GM08714 (cell line): Measurements from ENCODE around the gene XIRP1.

Experiments used
- H3K4me3 ChIP-seq: fragments of 200-500 bp; sonication (Bioruptor generic); 2 replicates; pipeline ENCODE4 v1.5.1; 2014; ENCODE audit warnings: mild to moderate bottlenecking, low read length, inconsistent platforms
- ZNF274 ChIP-seq: IDR thresholded peaks from 2 replicates; pipeline ENCODE4 v1.6.1; 2012; ENCODE audit warnings: mild to moderate bottlenecking, low read depth, low read length

XIRP1 gene

GRCh38 chr3:39216176-39216790 is 23.9 kb upstream of the XIRP1 start:
- no peak for TF ChIP-seq ZNF274

GRCh38 chr3:39213613-39214012 is 21.2 kb upstream of the XIRP1 start:
- TF ChIP-seq ZNF274, result no peak
- no peak overlapping the region for H3K4me3 ChIP-seq

More at GRCh38 chr3:39216176-39216790, 23.9 kb upstream of the XIRP1 start:
- H3K4me3 ChIP-seq, result peak overlapping the region; percentile 38; the same call in 1 of the 2 replicates

- H3K4me3 ChIP-seq, result no peak overlapping the region
- TF ChIP-seq ZNF274, result no peak
Observed at GRCh38 chr3:39212665-39213064, 20.3 kb upstream of the XIRP1 start.

- no peak for TF ChIP-seq ZNF274
- no peak overlapping the region for H3K4me3 ChIP-seq
Observed at GRCh38 chr3:39211332-39212130, 19.1 kb upstream of the XIRP1 start.

- TF ChIP-seq ZNF274, result no peak
- H3K4me3 ChIP-seq, result no peak overlapping the region
Observed at GRCh38 chr3:39210078-39210477, 17.7 kb upstream of the XIRP1 start.

- no peak for TF ChIP-seq ZNF274
Observed at GRCh38 chr3:39209329-39209970, 17.1 kb upstream of the XIRP1 start.

GRCh38 chr3:39208463-39209055 is 16.2 kb upstream of the XIRP1 start:
- no peak overlapping the region for H3K4me3 ChIP-seq
- TF ChIP-seq ZNF274, result no peak

More at GRCh38 chr3:39209329-39209970, 17.1 kb upstream of the XIRP1 start:
- H3K4me3 ChIP-seq, result no peak overlapping the region

- no peak overlapping the region for H3K4me3 ChIP-seq
- no peak for TF ChIP-seq ZNF274
Observed at GRCh38 chr3:39207361-39208186, 15.2 kb upstream of the XIRP1 start.

GRCh38 chr3:39205919-39206516 is 13.6 kb upstream of the XIRP1 start:
- no peak for TF ChIP-seq ZNF274
- H3K4me3 ChIP-seq, result no peak overlapping the region

- no peak overlapping the region for H3K4me3 ChIP-seq
- TF ChIP-seq ZNF274, result no peak
Observed at GRCh38 chr3:39205131-39205530, 12.7 kb upstream of the XIRP1 start.

- H3K4me3 ChIP-seq, result no peak overlapping the region
- no peak for TF ChIP-seq ZNF274
Observed at GRCh38 chr3:39203860-39204259, 11.5 kb upstream of the XIRP1 start.

- no peak overlapping the region for H3K4me3 ChIP-seq
- no peak for TF ChIP-seq ZNF274
Observed at GRCh38 chr3:39203402-39203801, 11.0 kb upstream of the XIRP1 start.

GRCh38 chr3:39202094-39202493 is 9.7 kb upstream of the XIRP1 start:
- no peak overlapping the region for H3K4me3 ChIP-seq
- TF ChIP-seq ZNF274, result no peak
